DND-41 (cell line): ENCODE data around the gene GNRH2.

ENCODE experiments used
- EZH2 ChIP-seq: IDR thresholded peaks from 3 replicates; pipeline ENCODE4 v1.6.1; 2012; ENCODE audit warnings: borderline replicate concordance, low read depth, mild to moderate bottlenecking, moderate library complexity, low read length, inconsistent platforms; ENCODE audit not compliant: severe bottlenecking
- TF ChIP-seq, protein P1 (sequence below): IDR thresholded peaks from 2 replicates; pipeline ENCODE4 v1.5.1; 2012; ENCODE audit warnings: borderline replicate concordance, low read length, moderate library complexity, mild to moderate bottlenecking; ENCODE audit not compliant: poor library complexity, severe bottlenecking; ENCODE audit errors: extremely low read depth

DNA sequence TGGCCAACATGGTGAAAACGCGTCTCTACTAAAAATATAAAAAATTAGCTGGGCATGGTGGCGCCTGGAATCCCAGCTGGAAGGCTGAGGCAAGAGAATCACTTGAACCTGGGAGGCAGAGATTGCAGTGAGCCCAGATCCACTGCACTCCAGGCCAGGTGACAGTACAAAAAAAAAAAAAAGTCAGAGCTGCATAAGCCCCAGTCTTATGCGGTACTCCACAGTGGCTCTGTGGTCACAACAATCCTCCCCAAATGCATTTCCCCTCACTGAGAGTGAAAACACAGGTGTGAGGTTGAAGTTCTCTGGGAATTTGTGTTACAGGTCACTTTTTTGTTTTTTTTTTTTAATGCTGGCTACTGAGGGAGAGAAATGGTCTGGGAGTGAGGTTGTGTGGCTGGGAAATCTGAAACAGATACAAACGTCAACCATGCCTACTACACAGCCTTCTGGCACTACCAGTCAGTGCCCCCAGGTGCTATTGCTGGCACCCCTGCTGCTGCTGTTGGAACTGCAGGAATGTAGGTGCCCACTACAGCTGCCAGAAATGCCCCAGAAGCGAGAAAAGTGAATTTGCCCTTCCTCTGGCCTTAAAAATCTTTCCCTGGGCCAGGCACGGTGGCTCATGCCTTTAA lies 8.1 kb downstream of the GNRH2 start:
- TF ChIP-seq EZH2 = no peak
- TF ChIP-seq, protein P1, sequence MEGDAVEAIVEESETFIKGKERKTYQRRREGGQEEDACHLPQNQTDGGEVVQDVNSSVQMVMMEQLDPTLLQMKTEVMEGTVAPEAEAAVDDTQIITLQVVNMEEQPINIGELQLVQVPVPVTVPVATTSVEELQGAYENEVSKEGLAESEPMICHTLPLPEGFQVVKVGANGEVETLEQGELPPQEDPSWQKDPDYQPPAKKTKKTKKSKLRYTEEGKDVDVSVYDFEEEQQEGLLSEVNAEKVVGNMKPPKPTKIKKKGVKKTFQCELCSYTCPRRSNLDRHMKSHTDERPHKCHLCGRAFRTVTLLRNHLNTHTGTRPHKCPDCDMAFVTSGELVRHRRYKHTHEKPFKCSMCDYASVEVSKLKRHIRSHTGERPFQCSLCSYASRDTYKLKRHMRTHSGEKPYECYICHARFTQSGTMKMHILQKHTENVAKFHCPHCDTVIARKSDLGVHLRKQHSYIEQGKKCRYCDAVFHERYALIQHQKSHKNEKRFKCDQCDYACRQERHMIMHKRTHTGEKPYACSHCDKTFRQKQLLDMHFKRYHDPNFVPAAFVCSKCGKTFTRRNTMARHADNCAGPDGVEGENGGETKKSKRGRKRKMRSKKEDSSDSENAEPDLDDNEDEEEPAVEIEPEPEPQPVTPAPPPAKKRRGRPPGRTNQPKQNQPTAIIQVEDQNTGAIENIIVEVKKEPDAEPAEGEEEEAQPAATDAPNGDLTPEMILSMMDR = no peak
